DND-41 (cell line): ENCODE data around the gene PIH1D1.

Experiments used
- ATAC-seq: fragments of 200-7000 bp; cut with Tn5 transposase; 3 replicates; pipeline ENCODE4 v1.9.1; 2021; ENCODE audit warnings: low read depth; ENCODE audit not compliant: insufficient read depth
- DNase-seq: peaks from one replicate; pipeline ENCODE4 v3.0.0-alpha.2; 2020
- H2AFZ ChIP-seq: 2 replicates; pipeline ENCODE4 v1.6.0; 2012; ENCODE audit warnings: low read depth, low read length
- H3K27ac ChIP-seq: 2 replicates; pipeline ENCODE4 v1.5.1; 2012; ENCODE audit warnings: low read length, inconsistent platforms
- H3K27me3 ChIP-seq: fragments of 200-600 bp; sonication (generic); 2 replicates; pipeline ENCODE4 v1.6.0; 2012; ENCODE audit warnings: low read length, mild to moderate bottlenecking, inconsistent platforms; ENCODE audit not compliant: insufficient read depth, poor library complexity
- H3K36me3 ChIP-seq: 2 replicates; pipeline ENCODE4 v1.5.1; 2012; ENCODE audit warnings: low read length, inconsistent platforms; ENCODE audit not compliant: insufficient read depth
- H3K4me1 ChIP-seq: 2 replicates; pipeline ENCODE4 v1.5.1; 2012; ENCODE audit warnings: mild to moderate bottlenecking, low read length; ENCODE audit not compliant: insufficient read depth
- H3K4me2 ChIP-seq: 2 replicates; pipeline ENCODE4 v1.6.0; 2012; ENCODE audit warnings: mild to moderate bottlenecking, moderate library complexity, low read length, inconsistent platforms; ENCODE audit not compliant: insufficient read depth
- H3K4me3 ChIP-seq, 2 experiments: fragments of 200-600 bp in 1 of 2; shearing (Covaris generic) in 1 of 2; 2 replicates each; pipeline ENCODE4 v1.5.1; 2012 to 2016; ENCODE audit warnings: inconsistent platforms in 2 of 2, low read length in 2 of 2, mild to moderate bottlenecking in 2 of 2, low read depth in 1 of 2, moderate library complexity in 1 of 2
- H3K79me2 ChIP-seq: 2 replicates; pipeline ENCODE4 v1.6.0; 2012; ENCODE audit warnings: low read length, inconsistent platforms; ENCODE audit not compliant: insufficient read depth
- H3K9ac ChIP-seq: 2 replicates; pipeline ENCODE4 v1.6.0; 2012; ENCODE audit warnings: low read depth, mild to moderate bottlenecking, inconsistent platforms, low read length, moderate library complexity
- H3K9me3 ChIP-seq: 2 replicates; pipeline ENCODE4 v1.5.1; 2012; ENCODE audit warnings: low read length, moderate library complexity, mild to moderate bottlenecking, inconsistent platforms; ENCODE audit not compliant: insufficient read depth, severe bottlenecking
- H4K20me1 ChIP-seq: 2 replicates; pipeline ENCODE4 v1.6.0; 2012; ENCODE audit warnings: low read length; ENCODE audit not compliant: insufficient read depth
- EZH2 ChIP-seq: IDR thresholded peaks from 3 replicates; pipeline ENCODE4 v1.6.1; 2012; ENCODE audit warnings: borderline replicate concordance, low read depth, mild to moderate bottlenecking, moderate library complexity, low read length, inconsistent platforms; ENCODE audit not compliant: severe bottlenecking
- TF ChIP-seq, protein P1 (sequence below): IDR thresholded peaks from 2 replicates; pipeline ENCODE4 v1.5.1; 2012; ENCODE audit warnings: borderline replicate concordance, low read length, moderate library complexity, mild to moderate bottlenecking; ENCODE audit not compliant: poor library complexity, severe bottlenecking; ENCODE audit errors: extremely low read depth

Gene PIH1D1

DNA sequence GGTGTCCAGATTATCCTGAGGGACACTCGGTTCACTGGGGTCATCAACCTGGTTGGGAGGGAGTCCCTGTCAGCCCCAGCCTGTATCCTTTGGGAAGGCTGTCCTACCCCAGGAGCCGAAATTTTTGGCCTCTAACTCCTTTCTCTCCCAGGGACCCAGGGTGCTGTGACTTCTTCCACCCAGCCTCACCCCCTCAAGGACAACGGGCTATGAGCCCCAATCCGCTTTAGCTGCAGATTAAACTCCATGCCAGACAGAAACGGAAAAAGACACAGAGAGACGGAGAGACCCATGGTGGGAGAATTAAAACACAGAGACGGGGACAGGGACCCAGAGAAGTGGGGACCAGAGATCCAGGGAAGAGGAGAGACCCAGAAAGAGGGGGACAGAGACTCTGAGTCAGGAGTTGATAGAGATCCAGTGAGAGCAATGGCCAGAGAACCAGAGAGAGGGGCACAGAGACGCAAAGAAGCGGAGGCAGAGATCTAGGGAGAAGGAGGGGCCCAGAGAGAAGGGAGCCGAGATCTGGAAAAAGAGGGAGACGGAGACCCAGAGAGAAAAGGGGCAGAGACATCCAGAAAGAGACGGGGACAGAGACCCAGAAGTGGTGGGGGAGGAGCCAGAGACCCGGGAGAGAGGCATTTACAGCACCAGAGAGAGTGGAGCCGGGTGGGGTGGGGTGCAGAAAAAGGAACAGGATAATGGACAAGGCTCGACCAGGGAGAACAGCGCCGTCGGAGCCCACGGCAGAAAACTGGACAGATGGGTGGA lies 11.0 kb downstream of the PIH1D1 start:
- Histone ChIP-seq H3K9ac (no peak overlapping the region), H3K4me2 (no peak overlapping the region), H2AFZ (no peak overlapping the region), H3K36me3 (no peaks in the 10 kb centered on the region), H3K27ac (no peak overlapping the region), H3K4me3 (no peak overlapping the region), H3K9me3 (no peaks in the 10 kb centered on the region), H3K79me2 (no peaks in the 10 kb centered on the region), H3K4me1 (peaks cover 16% of the 10 kb centered on the region), H3K27me3 (peaks cover 25% of the 10 kb centered on the region), H4K20me1 (peaks cover 4% of the 10 kb centered on the region; the same call in 1 of the 2 replicates)
- no peak for ATAC-seq
- TF ChIP-seq, protein P1, sequence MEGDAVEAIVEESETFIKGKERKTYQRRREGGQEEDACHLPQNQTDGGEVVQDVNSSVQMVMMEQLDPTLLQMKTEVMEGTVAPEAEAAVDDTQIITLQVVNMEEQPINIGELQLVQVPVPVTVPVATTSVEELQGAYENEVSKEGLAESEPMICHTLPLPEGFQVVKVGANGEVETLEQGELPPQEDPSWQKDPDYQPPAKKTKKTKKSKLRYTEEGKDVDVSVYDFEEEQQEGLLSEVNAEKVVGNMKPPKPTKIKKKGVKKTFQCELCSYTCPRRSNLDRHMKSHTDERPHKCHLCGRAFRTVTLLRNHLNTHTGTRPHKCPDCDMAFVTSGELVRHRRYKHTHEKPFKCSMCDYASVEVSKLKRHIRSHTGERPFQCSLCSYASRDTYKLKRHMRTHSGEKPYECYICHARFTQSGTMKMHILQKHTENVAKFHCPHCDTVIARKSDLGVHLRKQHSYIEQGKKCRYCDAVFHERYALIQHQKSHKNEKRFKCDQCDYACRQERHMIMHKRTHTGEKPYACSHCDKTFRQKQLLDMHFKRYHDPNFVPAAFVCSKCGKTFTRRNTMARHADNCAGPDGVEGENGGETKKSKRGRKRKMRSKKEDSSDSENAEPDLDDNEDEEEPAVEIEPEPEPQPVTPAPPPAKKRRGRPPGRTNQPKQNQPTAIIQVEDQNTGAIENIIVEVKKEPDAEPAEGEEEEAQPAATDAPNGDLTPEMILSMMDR = no peak
- TF ChIP-seq EZH2 = no peak
- no peak for DNase-seq

DNA sequence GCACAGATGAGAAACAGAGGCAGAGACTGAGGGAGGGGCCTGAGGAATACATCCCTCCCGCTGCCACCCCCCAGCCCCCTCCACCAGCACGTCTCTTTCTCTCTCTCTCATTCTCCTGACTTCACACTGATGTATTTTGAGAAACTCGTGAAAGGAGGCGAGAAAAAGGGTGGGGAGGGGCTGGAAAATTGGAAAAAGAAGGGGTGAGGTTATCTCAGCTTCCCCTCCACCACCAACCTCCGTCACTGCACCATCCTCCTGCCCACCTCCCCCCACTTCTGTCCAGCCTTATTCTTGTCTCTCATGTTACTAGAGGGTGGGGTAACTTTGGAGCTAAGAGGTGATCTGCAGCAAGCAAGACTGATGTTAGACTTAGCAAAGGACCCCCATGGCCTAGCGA lies 11.8 kb downstream of the PIH1D1 start:
- Histone ChIP-seq H3K9me3 (no peaks in the 10 kb centered on the region), H3K4me3 (no peak overlapping the region), H3K27ac (no peak overlapping the region), H3K79me2 (no peaks in the 10 kb centered on the region), H2AFZ (no peak overlapping the region), H4K20me1 (peaks cover 4% of the 10 kb centered on the region; the same call in 1 of the 2 replicates), H3K9ac (no peak overlapping the region), H3K36me3 (no peaks in the 10 kb centered on the region), H3K27me3 (peaks cover 25% of the 10 kb centered on the region), H3K4me1 (peaks cover 16% of the 10 kb centered on the region), H3K4me2 (no peak overlapping the region)
- ATAC-seq = no peak
- TF ChIP-seq EZH2 = no peak
- TF ChIP-seq, protein P1 = no peak
- DNase-seq = no peak

DNA sequence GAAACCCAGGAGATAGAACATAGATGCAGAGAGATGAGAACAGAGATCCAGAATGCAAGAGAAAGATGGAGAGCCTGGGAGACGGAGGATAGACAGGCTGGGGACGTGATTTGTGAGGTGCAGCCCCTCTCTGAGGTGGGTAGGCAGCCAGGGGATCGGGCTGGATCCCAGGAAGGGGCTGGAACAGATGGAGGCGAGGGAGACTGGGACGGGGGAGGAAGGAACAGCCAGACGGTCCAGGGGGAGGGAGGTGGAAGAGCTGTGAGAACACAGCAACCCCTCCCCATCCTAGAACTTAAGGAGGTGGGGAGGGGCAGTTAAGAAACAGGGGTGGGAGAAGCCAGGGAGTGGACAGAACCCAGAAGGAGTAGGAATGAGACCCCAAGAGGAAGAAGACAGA lies 13.4 kb downstream of the PIH1D1 start:
- Histone ChIP-seq H2AFZ (no peak overlapping the region), H3K4me3 (no peak overlapping the region), H3K9ac (no peak overlapping the region), H3K79me2 (no peaks in the 10 kb centered on the region), H3K36me3 (no peaks in the 10 kb centered on the region), H3K9me3 (no peaks in the 10 kb centered on the region), H4K20me1 (peaks cover 4% of the 10 kb centered on the region; the same call in 1 of the 2 replicates), H3K27ac (no peak overlapping the region), H3K4me2 (no peak overlapping the region), H3K4me1 (peaks cover 5% of the 10 kb centered on the region), H3K27me3 (peaks cover 25% of the 10 kb centered on the region)
- no peak for ATAC-seq
- no peak for TF ChIP-seq EZH2
- TF ChIP-seq, protein P1 = no peak
- DNase-seq = no peak
